ENCODE measurements around the gene UEVLD. TPM values are rescaled to one million over a fixed set of nuclear protein-coding genes. Genes with fewer than 3 reads are reported as not detected.
A peak's percentile ranks its signal among the peaks of the same experiment; 100 is the strongest.

UEVLD gene
- total RNA-seq, 1 experiment from 2014 or later, result 26.7 TPM

GRCh38 chr11:18581825-18582224 is 6.7 kb downstream of the UEVLD start:
- ChIA-PET CTCF (no interaction called here), POLR2A (no interaction called here)
- Histone ChIP-seq H3K4me3 (ENCODE audit: low read depth in 2 of 2, low read length in 2 of 2) (no peak overlapping the region), H3K9me3 (ENCODE audit: control insufficient read depth, insufficient read depth, low read depth, low read length) (no peaks in the 10 kb centered on the region), H3K4me1 (ENCODE audit: control insufficient read depth, insufficient read depth, low read length) (peaks cover 8% of the 10 kb centered on the region), H3K27ac (ENCODE audit: low read length) (no peak overlapping the region), H3K27me3 (ENCODE audit: control insufficient read depth, insufficient read depth, low read length) (no peaks in the 10 kb centered on the region), H3K36me3 (ENCODE audit: control insufficient read depth, insufficient read depth, low read length) (no peaks in the 10 kb centered on the region)
- no TSS peak for BruUV-seq (replicated peaks)
- no peak for DNase-seq (ENCODE audit: low read depth, low spot score)
- in situ Hi-C loops (cut with HindIII; ENCODE audit: low pct_unique_long_range_greater_than_20kb, low sequenced_read_pairs), result no loop called here
- TF ChIP-seq, protein P1, sequence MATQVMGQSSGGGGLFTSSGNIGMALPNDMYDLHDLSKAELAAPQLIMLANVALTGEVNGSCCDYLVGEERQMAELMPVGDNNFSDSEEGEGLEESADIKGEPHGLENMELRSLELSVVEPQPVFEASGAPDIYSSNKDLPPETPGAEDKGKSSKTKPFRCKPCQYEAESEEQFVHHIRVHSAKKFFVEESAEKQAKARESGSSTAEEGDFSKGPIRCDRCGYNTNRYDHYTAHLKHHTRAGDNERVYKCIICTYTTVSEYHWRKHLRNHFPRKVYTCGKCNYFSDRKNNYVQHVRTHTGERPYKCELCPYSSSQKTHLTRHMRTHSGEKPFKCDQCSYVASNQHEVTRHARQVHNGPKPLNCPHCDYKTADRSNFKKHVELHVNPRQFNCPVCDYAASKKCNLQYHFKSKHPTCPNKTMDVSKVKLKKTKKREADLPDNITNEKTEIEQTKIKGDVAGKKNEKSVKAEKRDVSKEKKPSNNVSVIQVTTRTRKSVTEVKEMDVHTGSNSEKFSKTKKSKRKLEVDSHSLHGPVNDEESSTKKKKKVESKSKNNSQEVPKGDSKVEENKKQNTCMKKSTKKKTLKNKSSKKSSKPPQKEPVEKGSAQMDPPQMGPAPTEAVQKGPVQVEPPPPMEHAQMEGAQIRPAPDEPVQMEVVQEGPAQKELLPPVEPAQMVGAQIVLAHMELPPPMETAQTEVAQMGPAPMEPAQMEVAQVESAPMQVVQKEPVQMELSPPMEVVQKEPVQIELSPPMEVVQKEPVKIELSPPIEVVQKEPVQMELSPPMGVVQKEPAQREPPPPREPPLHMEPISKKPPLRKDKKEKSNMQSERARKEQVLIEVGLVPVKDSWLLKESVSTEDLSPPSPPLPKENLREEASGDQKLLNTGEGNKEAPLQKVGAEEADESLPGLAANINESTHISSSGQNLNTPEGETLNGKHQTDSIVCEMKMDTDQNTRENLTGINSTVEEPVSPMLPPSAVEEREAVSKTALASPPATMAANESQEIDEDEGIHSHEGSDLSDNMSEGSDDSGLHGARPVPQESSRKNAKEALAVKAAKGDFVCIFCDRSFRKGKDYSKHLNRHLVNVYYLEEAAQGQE (IDR thresholded peaks at IDR 0.05; ENCODE audit: insufficient read depth in 1 of 2, low read depth in 2 of 2, low read length in 1 of 2), result no peak
- TF ChIP-seq TCF7L2 (IDR thresholded peaks at IDR 0.05; ENCODE audit: low read depth, low read length) (no peak), POLR2AphosphoS5 (IDR thresholded peaks at IDR 0.05; ENCODE audit: low read depth, low read length) (no peak), SIN3A (IDR thresholded peaks at IDR 0.05; ENCODE audit: borderline replicate concordance, insufficient read depth, low read depth, low read length) (no peak), CTCF (IDR thresholded peaks at IDR 0.05) (no peak)
- intact Hi-C loops (cut with micrococcal nuclease; ENCODE audit: unreplicated experiment), result no loop called here
- ATAC-seq, result no peak; the same call in 1 of the 2 replicates

GRCh38 chr11:18580113-18580766 is 8.3 kb downstream of the UEVLD start:
- ATAC-seq, result no peak
- ChIA-PET POLR2A (interaction anchor here (0.6 kb wide), 3 partner anchors 33 to 1187 kb away, joined by 3 to 6 read pairs (median 3); no protein-coding TSS in a partner anchor), CTCF (interaction anchor here (0.7 to 0.8 kb wide), 2 partner anchors 40 to 53 kb away, joined by 5 to 6 read pairs; no protein-coding TSS in a partner anchor)
- Histone ChIP-seq H3K27ac (ENCODE audit: low read length) (peak overlapping the region; percentile 68), H3K9me3 (ENCODE audit: control insufficient read depth, insufficient read depth, low read depth, low read length) (no peaks in the 10 kb centered on the region), H3K4me1 (ENCODE audit: control insufficient read depth, insufficient read depth, low read length) (peaks cover 15% of the 10 kb centered on the region), H3K36me3 (ENCODE audit: control insufficient read depth, insufficient read depth, low read length) (peaks cover 3% of the 10 kb centered on the region; the same call in 1 of the 2 replicates), H3K27me3 (ENCODE audit: control insufficient read depth, insufficient read depth, low read length) (no peaks in the 10 kb centered on the region), H3K4me3 (ENCODE audit: low read depth in 2 of 2, low read length in 2 of 2) (no peak overlapping the region)
- DNase-seq (ENCODE audit: low read depth, low spot score), result no peak
- TF ChIP-seq, protein P1 (IDR thresholded peaks at IDR 0.05; ENCODE audit: insufficient read depth in 1 of 2, low read depth in 2 of 2, low read length in 1 of 2), result no peak
- TF ChIP-seq POLR2AphosphoS5 (IDR thresholded peaks at IDR 0.05; ENCODE audit: low read depth, low read length) (no peak), CTCF (IDR thresholded peaks at IDR 0.05) (no peak), TCF7L2 (IDR thresholded peaks at IDR 0.05; ENCODE audit: low read depth, low read length) (no peak), SIN3A (IDR thresholded peaks at IDR 0.05; ENCODE audit: borderline replicate concordance, insufficient read depth, low read depth, low read length) (no peak)
- intact Hi-C loops (cut with micrococcal nuclease; ENCODE audit: unreplicated experiment) (no loop called here), in situ Hi-C loops (cut with HindIII; ENCODE audit: low pct_unique_long_range_greater_than_20kb, low sequenced_read_pairs) (no loop called here)
- BruUV-seq (replicated peaks), result no TSS peak

Data from Panc1 (cell line).